GM18861 (cell line): ENCODE data around the gene ACTG2.

Experiments used
- ATAC-seq: cut with Tn5 transposase; IDR thresholded peaks from one replicate; pipeline ENCODE4 v1.9.1; 2021; ENCODE audit not compliant: unreplicated experiment

ACTG2 gene

DNA sequence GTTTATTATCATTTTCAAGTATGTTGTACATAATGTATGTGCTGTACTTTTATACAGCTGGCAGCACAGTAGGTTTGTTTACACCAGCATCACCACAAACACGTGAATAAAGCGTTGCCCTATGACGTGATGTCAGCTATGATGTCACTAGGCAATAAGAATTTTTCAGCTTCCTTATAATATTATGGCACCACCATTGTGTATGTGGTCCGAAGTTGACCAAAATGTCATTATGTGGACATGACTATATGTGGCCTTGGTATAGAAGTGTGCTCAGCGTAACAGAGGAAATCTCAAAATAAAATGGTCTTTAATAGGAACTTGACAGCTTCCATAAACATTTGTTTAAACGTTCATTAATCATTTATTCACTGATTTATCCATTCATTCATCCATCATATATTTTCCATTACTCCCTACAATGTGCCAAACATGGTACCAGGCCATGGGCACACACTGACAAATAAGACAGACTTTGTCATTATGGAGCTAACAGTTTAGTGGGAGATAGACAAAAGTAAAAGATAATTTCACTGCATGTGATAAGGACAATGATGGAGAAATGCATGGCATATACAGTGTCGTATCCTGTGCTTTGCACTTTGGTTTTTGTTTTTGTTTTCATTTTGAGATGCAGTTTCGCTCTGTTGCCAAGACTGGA lies 18.9 kb downstream of the ACTG2 start:
- ATAC-seq = no peak

GRCh38 chr2:73913414-73914054 lies 20.7 kb downstream of the ACTG2 start:
- ATAC-seq = no peak

DNA sequence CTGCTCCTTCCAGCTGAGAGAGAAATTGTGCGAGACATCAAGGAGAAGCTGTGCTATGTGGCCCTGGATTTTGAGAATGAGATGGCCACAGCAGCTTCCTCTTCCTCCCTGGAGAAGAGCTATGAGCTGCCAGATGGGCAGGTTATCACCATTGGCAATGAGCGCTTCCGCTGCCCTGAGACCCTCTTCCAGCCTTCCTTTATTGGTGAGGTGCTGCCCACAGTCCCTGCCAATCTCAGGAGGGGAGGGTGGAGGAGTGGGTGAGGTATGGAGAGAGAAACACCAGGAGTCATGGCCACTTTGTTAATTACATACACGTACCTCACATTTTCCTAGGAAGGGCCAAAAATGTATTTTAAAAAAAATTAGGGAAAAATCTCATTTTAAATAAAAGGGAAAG lies 21.9 kb downstream of the ACTG2 start:
- no peak for ATAC-seq

- ATAC-seq = no peak
Measured at GRCh38 chr2:73915437-73915993, 22.7 kb downstream of the ACTG2 start.

- ATAC-seq = no peak
Measured at GRCh38 chr2:73916666-73917065, 23.9 kb downstream of the ACTG2 start.

GRCh38 chr2:73917296-73917695 lies 24.5 kb downstream of the ACTG2 start:
- no peak for ATAC-seq

- ATAC-seq = no peak
Measured at GRCh38 chr2:73917696-73918207, 24.9 kb downstream of the ACTG2 start.

GRCh38 chr2:73918856-73919255 lies 26.0 kb downstream of the ACTG2 start:
- no peak for ATAC-seq

- ATAC-seq = no peak
Measured at GRCh38 chr2:73919596-73920228, 26.9 kb downstream of the ACTG2 start.

GRCh38 chr2:73920577-73921545 lies 28.1 kb downstream of the ACTG2 start:
- ATAC-seq = no peak

- ATAC-seq = no peak
Measured at GRCh38 chr2:73921581-73921980, 28.8 kb downstream of the ACTG2 start.

DNA sequence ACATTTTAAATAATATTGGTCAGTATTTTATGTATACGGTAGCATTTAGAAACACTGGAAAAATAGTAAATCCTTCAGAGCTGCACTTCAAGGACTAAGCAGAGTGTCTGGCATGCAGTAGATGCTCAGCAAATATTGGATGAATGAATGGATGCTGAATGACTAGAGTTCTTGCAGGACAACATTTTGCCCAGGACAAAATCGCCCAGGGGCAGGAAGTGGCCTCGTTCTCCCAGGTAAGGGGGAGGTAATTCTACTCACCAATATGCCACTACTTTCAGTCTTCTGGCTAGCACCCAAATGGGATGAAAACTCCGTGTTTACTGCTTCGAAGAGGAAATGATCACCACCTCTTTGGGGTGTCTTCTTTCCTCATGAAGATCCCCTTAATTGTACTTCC lies 29.9 kb downstream of the ACTG2 start:
- no peak for ATAC-seq

GRCh38 chr2:73925033-73925704 lies 32.4 kb downstream of the ACTG2 start:
- no peak for ATAC-seq

DNA sequence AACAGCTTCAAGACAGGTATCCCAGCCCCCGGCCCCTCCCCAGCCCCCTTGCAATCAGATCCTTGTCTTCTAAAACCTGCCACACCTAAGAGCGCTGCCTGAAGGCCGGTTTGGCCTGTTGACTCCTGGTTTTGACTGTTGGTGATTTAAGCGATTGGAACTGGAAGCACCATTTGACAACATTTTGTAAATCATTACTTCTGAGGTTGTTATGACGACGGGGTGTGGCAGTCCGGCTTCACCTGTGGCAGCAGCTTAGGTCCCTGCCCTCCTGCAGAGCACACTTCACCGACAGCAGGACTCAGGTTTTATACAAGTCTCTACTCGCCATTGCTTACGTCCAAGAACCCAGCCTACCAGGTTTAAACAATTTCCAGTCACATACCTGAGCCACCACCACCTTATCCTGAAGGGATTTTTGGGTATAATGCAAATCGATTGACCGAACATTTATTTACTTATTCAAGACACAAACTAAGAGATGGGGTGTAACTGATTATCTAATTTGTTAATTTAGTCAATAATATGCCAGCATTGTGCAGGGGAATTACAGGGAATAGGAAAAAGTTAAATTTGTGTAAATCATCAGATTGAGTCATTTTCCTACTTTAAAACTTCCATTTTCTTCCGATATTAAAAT lies 33.2 kb downstream of the ACTG2 start:
- no peak for ATAC-seq

DNA sequence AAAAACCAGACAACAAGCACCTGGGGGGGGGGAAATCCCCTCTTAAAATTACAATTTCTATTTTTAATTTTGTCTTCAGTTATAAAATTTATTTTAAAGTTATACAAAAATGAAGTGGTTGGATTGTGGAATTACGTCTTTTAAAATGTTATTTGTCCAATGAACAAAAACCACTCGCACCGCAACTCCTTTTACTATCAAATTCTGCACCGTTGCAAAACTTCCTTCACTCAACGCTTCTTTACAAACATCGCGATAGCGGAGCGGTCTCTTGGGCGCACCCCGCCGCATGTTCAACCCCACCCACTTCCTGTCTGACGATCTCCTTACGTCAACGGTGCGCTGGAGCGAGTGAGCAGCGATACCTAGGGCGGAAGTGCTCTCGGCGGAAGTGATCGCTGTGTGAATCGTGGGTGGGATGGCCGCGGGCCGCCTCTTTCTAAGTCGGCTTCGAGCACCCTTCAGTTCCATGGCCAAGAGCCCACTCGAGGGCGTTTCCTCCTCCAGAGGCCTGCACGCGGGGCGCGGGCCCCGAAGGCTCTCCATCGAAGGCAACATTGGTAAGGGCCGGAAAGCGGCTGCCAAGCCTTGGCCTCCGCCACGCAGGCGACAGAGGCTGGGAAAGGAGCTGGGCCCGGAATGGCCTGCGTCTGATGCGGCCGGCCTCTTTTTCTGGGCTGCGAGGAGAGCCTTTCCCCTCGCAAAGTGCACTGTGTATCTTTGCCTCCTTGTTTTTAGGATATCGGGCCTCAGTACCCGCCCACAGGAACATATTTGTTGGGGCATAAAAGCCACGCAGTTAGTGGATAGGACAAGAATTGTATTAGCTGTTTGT lies 33.9 kb downstream of the ACTG2 start, which contains the start of gene DGUOK:
Gene DGUOK (plus strand): TSS at position 388 of the 835 bp plus-strand sequence. CDS start 31 bp downstream, at position 419.
- ATAC-seq = peak; percentile 96

DNA sequence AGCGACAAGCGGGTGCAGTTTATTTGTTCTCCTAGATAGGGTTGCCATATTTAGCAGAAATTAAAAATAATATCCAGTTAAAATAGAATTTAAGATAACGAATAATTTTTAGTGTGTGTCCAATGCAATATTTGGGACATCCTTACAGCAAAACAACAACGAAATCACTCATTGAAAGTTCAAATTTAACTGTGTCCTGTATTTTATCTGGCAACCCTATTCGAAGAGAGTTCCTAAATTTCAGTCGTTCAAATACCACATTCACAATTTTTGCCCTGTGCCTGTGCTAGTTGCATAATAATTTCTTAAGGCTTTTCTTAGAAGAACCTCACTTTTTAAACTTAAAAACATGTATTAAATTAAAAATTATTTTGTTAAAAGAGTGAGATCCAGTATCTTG lies 34.5 kb downstream of the ACTG2 start:
- ATAC-seq = no peak

- ATAC-seq = no peak
Measured at GRCh38 chr2:73928963-73929347, 36.1 kb downstream of the ACTG2 start.

GRCh38 chr2:73930386-73930785 lies 37.6 kb downstream of the ACTG2 start:
- no peak for ATAC-seq
